Stimulated activated CD4-positive, alpha-beta T cell treated with anti-CD3 and anti-CD28 coated beads, TNF-alpha, amount 100 ng/mL, for 4 hours (primary cell): ENCODE measurements around the gene GPR4.
A peak's percentile ranks its signal among the peaks of the same experiment; 100 is the strongest.

Experiments used
- DNase-seq, 3 experiments: peaks; one replicate each; pipeline ENCODE4 v3.0.0-alpha.2; 2020; ENCODE audit warnings: low read depth in 3 of 3

The GPR4 gene

GRCh38 chr19:45590300-45591003 is 11.6 kb downstream of the GPR4 start:
- DNase-seq = no peak

GRCh38 chr19:45589768-45590167 is 12.2 kb downstream of the GPR4 start:
- no peak for DNase-seq

- no peak for DNase-seq
Observed at GRCh38 chr19:45587873-45588272, 14.1 kb downstream of the GPR4 start.

GRCh38 chr19:45585158-45585577 is 16.8 kb downstream of the GPR4 start:
- no peak for DNase-seq

- peak; percentile 95 to 99 (median 98) for DNase-seq
Observed at GRCh38 chr19:45584332-45585157, 17.5 kb downstream of the GPR4 start, which contains the start of gene OPA3. TSS of gene OPA3 (minus strand) at chr19:45584802. CDS start at chr19:45584764, 38 bp downstream.

- no peak for DNase-seq
Observed at GRCh38 chr19:45581576-45581975, 20.4 kb downstream of the GPR4 start.

- no peak for DNase-seq
Observed at GRCh38 chr19:45578861-45579260, 23.2 kb downstream of the GPR4 start.

GRCh38 chr19:45577111-45577905 is 24.7 kb downstream of the GPR4 start:
- no peak for DNase-seq

- DNase-seq = no peak
Observed at GRCh38 chr19:45576682-45577081, 25.3 kb downstream of the GPR4 start.

- DNase-seq = no peak
Observed at GRCh38 chr19:45575216-45575615, 26.8 kb downstream of the GPR4 start.

GRCh38 chr19:45574526-45574925 is 27.5 kb downstream of the GPR4 start:
- no peak for DNase-seq

- DNase-seq = no peak
Observed at GRCh38 chr19:45571457-45572220, 30.4 kb downstream of the GPR4 start.

GRCh38 chr19:45569619-45570421 is 32.2 kb downstream of the GPR4 start:
- peak in 2 of 3 experiments; percentile 18 to 21 for DNase-seq

GRCh38 chr19:45568732-45569131 is 33.3 kb downstream of the GPR4 start:
- DNase-seq = no peak

GRCh38 chr19:45567609-45568008 is 34.4 kb downstream of the GPR4 start:
- DNase-seq = no peak

- no peak for DNase-seq
Observed at GRCh38 chr19:45564131-45564780, 37.8 kb downstream of the GPR4 start.

- no peak for DNase-seq
Observed at GRCh38 chr19:45560686-45561085, 41.3 kb downstream of the GPR4 start.

GRCh38 chr19:45560038-45560437 is 42.0 kb downstream of the GPR4 start:
- DNase-seq = no peak

- DNase-seq = peak; percentile 11 to 41 (median 32)
Observed at GRCh38 chr19:45558399-45558878, 43.6 kb downstream of the GPR4 start.

GRCh38 chr19:45556835-45557234 is 45.2 kb downstream of the GPR4 start:
- no peak for DNase-seq
